Smooth muscle cell (in vitro differentiated cells): Measurements from ENCODE around the gene SLC10A3. TPM values are rescaled to one million over a fixed set of nuclear protein-coding genes. Genes with fewer than 3 reads are reported as not detected.

Source experiments
- DNase-seq: peaks from one replicate; lab custom pipeline; 2025; ENCODE audit not compliant: unreplicated experiment; lab: John Stamatoyannopoulos, UW
- H2AFZ ChIP-seq: fragments of 200-600 bp; sonication (generic); 2 replicates; pipeline ENCODE4 v1.6.0; 2016; ENCODE audit warnings: antibody characterized with exemption, low read depth, mild to moderate bottlenecking
- H3F3A ChIP-seq: fragments of 200-600 bp; sonication (generic); 2 replicates; pipeline ENCODE4 v1.6.0; 2017; ENCODE audit warnings: antibody characterized with exemption, low read depth
- H3K27ac ChIP-seq: fragments of 200-600 bp; sonication (generic); 2 replicates; pipeline ENCODE4 v1.5.1; 2016; ENCODE audit warnings: low read depth, mild to moderate bottlenecking
- H3K27me3 ChIP-seq: fragments of 200-600 bp; sonication (generic); 2 replicates; pipeline ENCODE4 v1.6.1; 2016; ENCODE audit warnings: low read depth, mild to moderate bottlenecking
- H3K36me3 ChIP-seq: fragments of 200-600 bp; sonication (generic); 2 replicates; pipeline ENCODE4 v1.5.1; 2016; ENCODE audit warnings: low read depth
- H3K4me1 ChIP-seq: fragments of 200-600 bp; sonication (generic); 2 replicates; pipeline ENCODE4 v1.5.1; 2016; ENCODE audit warnings: low read depth
- H3K4me2 ChIP-seq: fragments of 200-600 bp; sonication (generic); 2 replicates; pipeline ENCODE4 v1.6.0; 2016; ENCODE audit warnings: mild to moderate bottlenecking
- H3K4me3 ChIP-seq: fragments of 200-600 bp; sonication (generic); 2 replicates; pipeline ENCODE4 v1.5.1; 2016; ENCODE audit warnings: mild to moderate bottlenecking
- H3K79me2 ChIP-seq: fragments of 200-600 bp; sonication (generic); 2 replicates; pipeline ENCODE4 v1.6.0; 2016; ENCODE audit warnings: low read depth, mild to moderate bottlenecking
- H3K9ac ChIP-seq: fragments of 200-600 bp; sonication (generic); 2 replicates; pipeline ENCODE4 v1.6.0; 2016; ENCODE audit warnings: low read depth
- H3K9me3 ChIP-seq: fragments of 200-600 bp; sonication (generic); replicated peaks from 2 replicates; pipeline ENCODE4 v1.5.1; 2016; ENCODE audit warnings: low read depth
- H4K20me1 ChIP-seq: fragments of 200-600 bp; sonication (generic); 2 replicates; pipeline ENCODE4 v1.6.0; 2016; ENCODE audit warnings: low read depth
- CTCF ChIP-seq: fragments of 200-600 bp; sonication (generic); IDR thresholded peaks from 2 replicates; pipeline ENCODE4 v1.5.1; 2017; ENCODE audit warnings: borderline replicate concordance, mild to moderate bottlenecking, antibody characterized with exemption; ENCODE audit not compliant: insufficient read depth, poor library complexity, severe bottlenecking
- WGBS: methylation state at CpG from one replicate; pipeline ENCODE4 v1.1.7; 2016; ENCODE audit warnings: low lambda C conversion rate; 5-methylcytosine and 5-hydroxymethylcytosine counted together
- polyA plus RNA-seq: library from polyadenylated mRNA; unstranded; fragments of >200 nt; fragmentation: Nextera tagmentation; extraction: Ambion mirVana; gene quantifications from 2 replicates; pipeline ENCODE4 v1.2.1, GENCODE V29; 2016
- total RNA-seq: library from RNA; depleted of rRNA; stranded (reverse); fragments of >200 nt; gene quantifications from 2 replicates; pipeline ENCODE4 v1.2.3, GENCODE V29; 2014

Gene SLC10A3
- total and polyA plus RNA-seq, 2 experiments from 2014 or later = 34.7 to 52.1 TPM

GRCh38 chrX:154494715-154495114 lies 4.3 kb upstream of the SLC10A3 start:
- 80% methylated on average over 3 of the region's 3 CpGs for WGBS

GRCh38 chrX:154490021-154490413 lies 412 bp downstream of the SLC10A3 start:
- DNase-seq = peak; percentile 27
- Histone ChIP-seq H3F3A (no peaks in the 10 kb centered on the region), H4K20me1 (no peaks in the 10 kb centered on the region), H3K36me3 (no peaks in the 10 kb centered on the region), H3K79me2 (peaks cover 5% of the 10 kb centered on the region), H3K4me1 (peaks cover 3% of the 10 kb centered on the region), H3K27ac (peak overlapping the region; percentile 80), H3K9me3 (no peaks in the 10 kb centered on the region), H3K4me2 (peak overlapping the region; percentile 81), H3K4me3 (peak overlapping the region; percentile 54), H3K27me3 (no peaks in the 10 kb centered on the region), H2AFZ (no peak overlapping the region), H3K9ac (peak overlapping the region; percentile 75)
- TF ChIP-seq CTCF = no peak
- 42% methylated on average over 15 of the region's 19 CpGs for WGBS

More at GRCh38 chrX:154494715-154495114, 4.3 kb upstream of the SLC10A3 start:
- no peak for DNase-seq
- Histone ChIP-seq H3F3A (no peaks in the 10 kb centered on the region), H2AFZ (no peak overlapping the region), H3K27ac (no peak overlapping the region), H3K4me3 (no peak overlapping the region), H3K4me2 (no peak overlapping the region), H3K9ac (no peak overlapping the region), H3K27me3 (no peaks in the 10 kb centered on the region), H3K9me3 (no peaks in the 10 kb centered on the region), H3K79me2 (no peaks in the 10 kb centered on the region), H4K20me1 (no peaks in the 10 kb centered on the region), H3K4me1 (peaks cover 3% of the 10 kb centered on the region), H3K36me3 (no peaks in the 10 kb centered on the region)
- no peak for TF ChIP-seq CTCF

GRCh38 chrX:154489182-154489581 lies 1.2 kb downstream of the SLC10A3 start:
- no peak overlapping the region for H3K9ac ChIP-seq
- no peak for TF ChIP-seq CTCF
- no peaks in the 10 kb centered on the region for H3K27me3 ChIP-seq
- H3K79me2 ChIP-seq = peaks cover 11% of the 10 kb centered on the region
- H3K36me3 ChIP-seq = no peaks in the 10 kb centered on the region
- 90% methylated on average over 4 of the region's 4 CpGs for WGBS
- no peak for DNase-seq
- peak overlapping the region; percentile 54 for H3K4me3 ChIP-seq
- H4K20me1 ChIP-seq = no peaks in the 10 kb centered on the region
- H3K4me1 ChIP-seq = peaks cover 3% of the 10 kb centered on the region
- peak overlapping the region; percentile 80 for H3K27ac ChIP-seq
- H3F3A ChIP-seq = no peaks in the 10 kb centered on the region
- no peaks in the 10 kb centered on the region for H3K9me3 ChIP-seq
- H3K4me2 ChIP-seq = peak overlapping the region; percentile 81
- no peak overlapping the region for H2AFZ ChIP-seq

GRCh38 chrX:154488336-154489075 lies 1.9 kb downstream of the SLC10A3 start:
- H4K20me1 ChIP-seq = no peaks in the 10 kb centered on the region
- WGBS = 91% methylated on average over 20 of the region's 20 CpGs
- H3K36me3 ChIP-seq = no peaks in the 10 kb centered on the region
- H3K4me3 ChIP-seq = no peak overlapping the region
- peaks cover 12% of the 10 kb centered on the region for H3K79me2 ChIP-seq
- H3K4me2 ChIP-seq = peak overlapping the region; percentile 81
- no peak for DNase-seq
- H3K27ac ChIP-seq = no peak overlapping the region
- no peaks in the 10 kb centered on the region for H3F3A ChIP-seq
- H3K9me3 ChIP-seq = no peaks in the 10 kb centered on the region
- no peak overlapping the region for H3K9ac ChIP-seq
- no peak overlapping the region for H2AFZ ChIP-seq
- no peak for TF ChIP-seq CTCF
- H3K27me3 ChIP-seq = no peaks in the 10 kb centered on the region
- H3K4me1 ChIP-seq = peaks cover 3% of the 10 kb centered on the region
